ENCODE data around the gene C16orf95.

Gene C16orf95

GRCh38 chr16:87295661-87296531 is 21.3 kb downstream of the C16orf95 start:
- DNase-seq (ENCODE audit: low read depth in 2 of 3, low spot score in 2 of 3): no peak

- DNase-seq (ENCODE audit: low read depth in 2 of 3, low spot score in 2 of 3): no peak
These were observed 21.9 kb downstream of the C16orf95 start for GRCh38 chr16:87295259-87295658.

GRCh38 chr16:87293990-87294389 is 23.2 kb downstream of the C16orf95 start:
- DNase-seq (ENCODE audit: low read depth in 2 of 3, low spot score in 2 of 3): no peak

- no peak for DNase-seq (ENCODE audit: low read depth in 2 of 3, low spot score in 2 of 3)
These were observed 25.2 kb downstream of the C16orf95 start for GRCh38 chr16:87291944-87292343.

- no peak for DNase-seq (ENCODE audit: low read depth in 2 of 3, low spot score in 2 of 3)
These were observed 28.3 kb downstream of the C16orf95 start for GRCh38 chr16:87288753-87289362.

GRCh38 chr16:87286839-87287626 is 30.2 kb downstream of the C16orf95 start:
- no peak for DNase-seq (ENCODE audit: low read depth in 2 of 3, low spot score in 2 of 3)

- no peak for DNase-seq (ENCODE audit: low read depth in 2 of 3, low spot score in 2 of 3)
These were observed 33.0 kb downstream of the C16orf95 start for GRCh38 chr16:87284183-87284582.

- DNase-seq (ENCODE audit: low read depth in 2 of 3, low spot score in 2 of 3): no peak
These were observed 38.0 kb downstream of the C16orf95 start for GRCh38 chr16:87279094-87279658.

GRCh38 chr16:87278191-87279093 is 38.8 kb downstream of the C16orf95 start:
- peak; percentile 11 to 25 (median 21) for DNase-seq (ENCODE audit: low read depth in 2 of 3, low spot score in 2 of 3)

- DNase-seq (ENCODE audit: low read depth in 2 of 3, low spot score in 2 of 3): no peak
These were observed 40.3 kb downstream of the C16orf95 start for GRCh38 chr16:87276924-87277323.

- no peak for DNase-seq (ENCODE audit: low read depth in 2 of 3, low spot score in 2 of 3)
These were observed 41.0 kb downstream of the C16orf95 start for GRCh38 chr16:87276091-87276701.

- no peak for DNase-seq (ENCODE audit: low read depth in 2 of 3, low spot score in 2 of 3)
These were observed 42.4 kb downstream of the C16orf95 start for GRCh38 chr16:87274794-87275193.

GRCh38 chr16:87273471-87274030 is 43.6 kb downstream of the C16orf95 start:
- DNase-seq (ENCODE audit: low read depth in 2 of 3, low spot score in 2 of 3): no peak

GRCh38 chr16:87271256-87271655 is 45.9 kb downstream of the C16orf95 start:
- no peak for DNase-seq (ENCODE audit: low read depth in 2 of 3, low spot score in 2 of 3)

- no peak for DNase-seq (ENCODE audit: low read depth in 2 of 3, low spot score in 2 of 3)
These were observed 49.6 kb downstream of the C16orf95 start for GRCh38 chr16:87267566-87267965.

- no peak for DNase-seq (ENCODE audit: low read depth in 2 of 3, low spot score in 2 of 3)
These were observed 50.3 kb downstream of the C16orf95 start for GRCh38 chr16:87266846-87267245.

GRCh38 chr16:87265261-87265660 is 51.9 kb downstream of the C16orf95 start:
- DNase-seq (ENCODE audit: low read depth in 2 of 3, low spot score in 2 of 3): no peak

GRCh38 chr16:87264634-87265033 is 52.6 kb downstream of the C16orf95 start:
- DNase-seq (ENCODE audit: low read depth in 2 of 3, low spot score in 2 of 3): no peak

GRCh38 chr16:87263418-87264052 is 53.7 kb downstream of the C16orf95 start:
- no peak for DNase-seq (ENCODE audit: low read depth in 2 of 3, low spot score in 2 of 3)

Measured in activated CD8-positive, alpha-beta memory T cell treated with anti-CD3 and anti-CD28 coated beads for 48 hours (primary cell).